GM21717 (cell line): ENCODE data around the gene TRAP1.

Experiments used
- ATAC-seq: cut with Tn5 transposase; IDR thresholded peaks from one replicate; pipeline ENCODE4 v1.9.1; 2021; ENCODE audit warnings: mild to moderate bottlenecking, moderate library complexity; ENCODE audit not compliant: unreplicated experiment

TRAP1 gene

GRCh38 chr16:3717235-3718018 lies at the start of gene TRAP1:
Gene TRAP1, minus strand, starts transcription at chr16:3717524. Its CDS starts 16 bp downstream, at chr16:3717508.
- peak; percentile 68 for ATAC-seq

GRCh38 chr16:3766177-3766576 lies 48.9 kb upstream of the TRAP1 start:
- no peak for ATAC-seq

GRCh38 chr16:3764409-3764808 lies 47.1 kb upstream of the TRAP1 start:
- ATAC-seq = no peak

GRCh38 chr16:3762107-3762750 lies 44.9 kb upstream of the TRAP1 start:
- no peak for ATAC-seq

- no peak for ATAC-seq
Observed at GRCh38 chr16:3761375-3762106, 44.2 kb upstream of the TRAP1 start.

- ATAC-seq = no peak
Observed at GRCh38 chr16:3760518-3760917, 43.2 kb upstream of the TRAP1 start.

- ATAC-seq = no peak
Observed at GRCh38 chr16:3759736-3760135, 42.4 kb upstream of the TRAP1 start.

GRCh38 chr16:3756113-3756512 lies 38.8 kb upstream of the TRAP1 start:
- ATAC-seq = no peak

GRCh38 chr16:3755249-3755648 lies 37.9 kb upstream of the TRAP1 start:
- no peak for ATAC-seq

- ATAC-seq = no peak
Observed at GRCh38 chr16:3754772-3755171, 37.4 kb upstream of the TRAP1 start.

GRCh38 chr16:3754081-3754703 lies 36.9 kb upstream of the TRAP1 start:
- no peak for ATAC-seq

GRCh38 chr16:3752984-3753383 lies 35.7 kb upstream of the TRAP1 start:
- no peak for ATAC-seq

- no peak for ATAC-seq
Observed at GRCh38 chr16:3751878-3752277, 34.6 kb upstream of the TRAP1 start.

GRCh38 chr16:3748307-3748706 lies 31.0 kb upstream of the TRAP1 start:
- ATAC-seq = no peak

GRCh38 chr16:3745751-3746355 lies 28.5 kb upstream of the TRAP1 start:
- ATAC-seq = no peak

GRCh38 chr16:3744018-3744417 lies 26.7 kb upstream of the TRAP1 start:
- ATAC-seq = no peak

GRCh38 chr16:3740934-3741333 lies 23.6 kb upstream of the TRAP1 start:
- no peak for ATAC-seq

- no peak for ATAC-seq
Observed at GRCh38 chr16:3740186-3740585, 22.9 kb upstream of the TRAP1 start.

- ATAC-seq = no peak
Observed at GRCh38 chr16:3739636-3740035, 22.3 kb upstream of the TRAP1 start.

- no peak for ATAC-seq
Observed at GRCh38 chr16:3738541-3738940, 21.2 kb upstream of the TRAP1 start.

GRCh38 chr16:3738128-3738527 lies 20.8 kb upstream of the TRAP1 start:
- ATAC-seq = no peak
